GOT3 (cell line): ENCODE measurements around the gene LRRC39.
A peak's percentile ranks its signal among the peaks of the same experiment; 100 is the strongest.

ENCODE experiments used
- DNase-seq: peaks from one replicate; lab custom pipeline; 2025; ENCODE audit warnings: mixed read lengths; lab: John Stamatoyannopoulos, UW

Gene LRRC39

GRCh38 chr1:100147875-100148274 lies 30.2 kb downstream of the LRRC39 start:
- DNase-seq = no peak

GRCh38 chr1:100146958-100147357 lies 31.1 kb downstream of the LRRC39 start:
- DNase-seq = no peak

GRCh38 chr1:100145116-100145515 lies 32.9 kb downstream of the LRRC39 start:
- DNase-seq = no peak

- no peak for DNase-seq
Measured at GRCh38 chr1:100142343-100142742, 35.7 kb downstream of the LRRC39 start.

GRCh38 chr1:100141192-100141591 lies 36.9 kb downstream of the LRRC39 start:
- DNase-seq = no peak

- DNase-seq = no peak
Measured at GRCh38 chr1:100137602-100138001, 40.5 kb downstream of the LRRC39 start.

GRCh38 chr1:100134872-100135271 lies 43.2 kb downstream of the LRRC39 start:
- DNase-seq = no peak

- peak; percentile 45 for DNase-seq
Measured at GRCh38 chr1:100132566-100133477, 45.2 kb downstream of the LRRC39 start, which contains the start of the genes SASS6 and TRMT13. Gene SASS6 (minus strand): TSS chr1:100132930. CDS start chr1:100132814, 116 bp downstream. Gene TRMT13 (plus strand): TSS chr1:100133163. CDS start chr1:100133169, 6 bp downstream.

GRCh38 chr1:100131623-100132022 lies 46.4 kb downstream of the LRRC39 start:
- DNase-seq = no peak

- DNase-seq = no peak
Measured at GRCh38 chr1:100130552-100131077, 47.4 kb downstream of the LRRC39 start.

- no peak for DNase-seq
Measured at GRCh38 chr1:100127226-100127625, 50.8 kb downstream of the LRRC39 start.

GRCh38 chr1:100122177-100122576 lies 55.9 kb downstream of the LRRC39 start:
- no peak for DNase-seq

- no peak for DNase-seq
Measured at GRCh38 chr1:100115524-100115923, 62.5 kb downstream of the LRRC39 start.

- DNase-seq = no peak
Measured at GRCh38 chr1:100109554-100110066, 68.4 kb downstream of the LRRC39 start.

- DNase-seq = no peak
Measured at GRCh38 chr1:100107696-100108095, 70.4 kb downstream of the LRRC39 start.

- DNase-seq = no peak
Measured at GRCh38 chr1:100101564-100101963, 76.5 kb downstream of the LRRC39 start.

- DNase-seq = no peak
Measured at GRCh38 chr1:100100202-100100601, 77.9 kb downstream of the LRRC39 start.
